GM21529 (cell line): ENCODE measurements around the gene PPIF.

Experiments
- ATAC-seq: cut with Tn5 transposase; IDR thresholded peaks from one replicate; pipeline ENCODE4 v1.9.1; 2021; ENCODE audit not compliant: unreplicated experiment

PPIF gene

GRCh38 chr10:79347894-79348639, 798 bp downstream of the PPIF start:
- peak; percentile 82 for ATAC-seq

DNA sequence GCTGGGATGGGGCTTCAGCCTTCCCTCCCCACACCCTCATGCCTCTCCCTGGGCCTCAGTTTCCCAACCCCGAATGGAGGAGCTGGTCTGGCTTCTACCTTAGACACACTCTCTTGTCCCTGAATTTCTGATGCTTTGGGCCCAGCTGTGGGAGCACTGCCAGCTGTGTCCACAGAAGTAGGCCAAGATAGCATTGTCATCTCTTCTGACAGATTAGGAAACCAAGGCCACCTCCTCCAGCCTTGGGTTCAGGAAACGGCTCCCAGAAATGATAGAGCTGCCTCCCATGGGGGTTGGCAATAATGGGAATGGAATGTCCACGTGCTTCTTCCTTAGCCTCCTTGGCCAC, 1.3 kb downstream of the PPIF start:
- no peak for ATAC-seq

- ATAC-seq: no peak
These were observed 1.8 kb downstream of the PPIF start for GRCh38 chr10:79349072-79349491.

DNA sequence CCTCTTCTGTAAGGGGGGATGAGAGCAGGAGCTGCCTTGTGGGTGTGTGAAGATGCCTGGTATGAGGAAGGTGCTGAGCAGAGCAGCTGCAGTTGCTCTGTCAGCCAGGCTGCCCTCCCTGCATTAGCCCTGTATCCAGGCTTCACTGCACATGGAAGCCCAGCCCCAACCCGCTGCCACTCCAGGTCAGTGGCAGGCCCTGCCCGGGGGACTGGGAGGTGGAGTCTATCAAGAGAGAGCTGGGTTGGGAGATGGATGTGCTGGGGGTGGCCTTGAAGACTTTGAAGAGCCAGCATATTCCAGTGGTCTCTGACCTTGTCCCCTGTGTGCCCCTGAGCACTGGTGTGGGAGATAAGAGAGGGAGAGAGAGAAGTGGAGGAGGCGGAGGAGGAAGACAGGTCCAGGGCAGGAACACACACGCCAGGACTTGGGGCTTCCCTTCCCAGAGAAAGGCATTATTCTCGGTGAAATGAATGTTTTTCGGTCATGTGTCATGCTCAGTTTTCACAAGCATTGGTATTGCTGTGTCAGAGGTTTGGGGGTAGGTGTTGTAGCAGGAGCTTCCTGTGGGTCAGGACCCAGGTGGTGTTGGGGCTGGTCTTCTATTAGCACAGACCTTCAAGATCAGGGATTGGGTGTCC, 2.6 kb downstream of the PPIF start:
- ATAC-seq: no peak

- ATAC-seq: no peak
These were observed 3.3 kb downstream of the PPIF start for GRCh38 chr10:79350407-79351154.

DNA sequence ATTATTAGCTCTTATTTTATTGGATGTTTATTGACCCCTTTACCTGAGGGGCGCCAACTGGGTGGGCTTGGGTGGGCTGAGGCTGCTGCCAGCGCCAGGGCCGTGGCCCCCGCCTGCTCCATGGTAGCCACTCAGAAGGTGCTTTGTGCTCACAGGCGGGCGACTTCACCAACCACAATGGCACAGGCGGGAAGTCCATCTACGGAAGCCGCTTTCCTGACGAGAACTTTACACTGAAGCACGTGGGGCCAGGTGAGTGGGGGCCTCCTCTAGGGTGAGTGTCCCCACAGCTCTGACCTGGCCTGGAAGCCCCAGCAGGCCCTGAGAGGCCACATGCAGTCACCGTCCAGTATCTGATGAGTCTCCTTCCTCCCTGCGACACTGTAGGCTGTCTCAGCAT, 4.1 kb downstream of the PPIF start:
- no peak for ATAC-seq

DNA sequence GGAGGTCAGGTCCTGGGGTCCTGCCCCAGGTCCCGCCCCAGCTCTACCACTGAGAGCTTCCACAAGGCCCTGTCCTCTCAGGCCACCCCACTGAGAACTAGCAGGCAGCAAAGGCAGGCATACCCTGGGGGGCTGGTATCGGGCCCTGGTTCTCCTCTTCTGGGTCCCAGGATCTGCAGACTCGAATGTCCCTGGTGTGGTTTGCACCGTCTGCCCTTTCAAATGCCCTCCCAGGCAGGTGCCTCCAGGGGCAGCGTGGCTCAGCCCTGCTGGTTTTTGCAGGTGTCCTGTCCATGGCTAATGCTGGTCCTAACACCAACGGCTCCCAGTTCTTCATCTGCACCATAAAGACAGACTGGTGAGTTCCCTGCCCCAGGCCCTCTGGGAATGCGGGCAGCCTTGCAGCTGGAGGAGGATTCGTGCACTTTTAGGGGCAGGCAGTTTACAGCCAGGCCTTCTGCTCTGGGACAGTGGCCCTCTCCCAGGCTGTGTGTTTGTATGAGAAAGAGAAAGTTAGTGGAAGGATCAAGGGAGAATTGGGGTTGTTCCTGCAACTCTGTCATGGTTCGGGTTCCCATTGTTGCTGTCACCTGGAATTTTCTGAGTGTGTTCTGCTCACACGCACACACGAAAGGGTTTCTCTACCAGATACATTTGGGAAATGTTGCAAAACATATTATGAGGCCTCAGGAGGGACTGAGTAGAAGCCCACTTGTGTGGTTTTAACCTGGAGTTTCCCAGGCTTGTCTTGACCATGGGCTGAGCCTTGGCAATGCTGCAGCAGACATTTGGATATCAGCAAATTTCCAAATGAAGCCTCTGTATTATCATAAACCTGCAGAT, 5.0 kb downstream of the PPIF start:
- no peak for ATAC-seq

DNA sequence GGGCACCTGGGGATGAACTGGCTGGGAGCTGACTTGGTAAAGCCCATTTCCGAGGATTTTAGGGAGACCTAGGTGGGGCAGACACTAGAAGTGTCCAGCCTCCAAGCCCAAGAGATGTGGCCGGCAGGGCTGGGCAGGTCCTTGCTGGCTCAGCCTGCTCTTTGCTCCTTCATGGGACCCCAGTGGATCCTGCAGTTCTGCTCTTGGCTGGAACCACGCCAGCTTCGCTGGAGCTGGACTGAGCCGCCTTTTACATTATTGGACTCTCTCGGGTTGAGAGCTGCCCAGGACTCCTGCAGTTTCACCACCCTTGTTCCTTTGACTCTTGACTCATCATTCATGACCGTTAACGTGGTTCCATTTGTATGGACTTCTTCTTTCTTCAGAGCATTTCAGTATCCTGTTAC, 5.7 kb downstream of the PPIF start:
- no peak for ATAC-seq

GRCh38 chr10:79353726-79354125, 6.5 kb downstream of the PPIF start:
- no peak for ATAC-seq

GRCh38 chr10:79354141-79354540, 6.9 kb downstream of the PPIF start:
- no peak for ATAC-seq

DNA sequence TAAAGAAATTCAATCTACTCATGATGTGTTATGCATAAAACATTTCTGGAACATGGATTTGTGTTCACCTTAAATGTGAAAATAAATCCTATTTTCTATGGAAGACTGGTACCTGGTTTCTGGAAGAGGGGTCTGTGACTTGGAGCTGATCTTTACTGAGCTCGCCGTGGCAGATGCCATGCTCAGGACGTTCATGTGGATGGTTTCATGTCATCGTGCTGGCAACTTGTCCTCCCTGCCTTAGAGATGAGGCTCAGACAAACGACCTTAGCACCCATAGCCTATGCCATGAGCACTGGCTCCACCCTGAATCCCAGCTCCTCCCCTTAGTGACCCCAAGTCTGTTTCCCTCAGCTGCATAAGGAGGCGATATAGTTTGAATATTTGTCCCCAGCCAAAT, 7.3 kb downstream of the PPIF start:
- no peak for ATAC-seq

GRCh38 chr10:79355420-79356017, 8.2 kb downstream of the PPIF start:
- no peak for ATAC-seq

DNA sequence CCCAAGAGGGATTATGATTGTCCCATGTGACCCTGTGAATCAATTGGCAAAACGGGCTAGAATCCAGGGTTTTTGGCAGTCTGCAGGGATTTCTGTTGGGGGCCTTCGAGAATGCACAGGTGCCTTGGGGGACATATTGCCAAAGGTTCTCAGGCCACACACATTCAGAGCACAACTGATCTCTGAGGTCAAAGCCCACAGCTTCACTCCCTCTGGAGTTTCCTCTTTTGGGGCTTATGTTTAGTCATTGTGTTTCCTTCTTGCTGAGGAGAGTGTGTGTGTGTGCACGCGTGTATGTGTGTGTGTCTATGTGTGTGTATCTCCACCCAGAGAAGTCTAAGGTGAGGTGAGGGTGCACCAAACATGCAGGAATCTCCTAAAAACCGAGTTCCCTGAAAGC, 8.8 kb downstream of the PPIF start:
- ATAC-seq: no peak

- ATAC-seq: no peak
These were observed 9.9 kb downstream of the PPIF start for GRCh38 chr10:79357180-79357579.

- ATAC-seq: peak; percentile 53
These were observed 11.5 kb downstream of the PPIF start for GRCh38 chr10:79358811-79359210.

DNA sequence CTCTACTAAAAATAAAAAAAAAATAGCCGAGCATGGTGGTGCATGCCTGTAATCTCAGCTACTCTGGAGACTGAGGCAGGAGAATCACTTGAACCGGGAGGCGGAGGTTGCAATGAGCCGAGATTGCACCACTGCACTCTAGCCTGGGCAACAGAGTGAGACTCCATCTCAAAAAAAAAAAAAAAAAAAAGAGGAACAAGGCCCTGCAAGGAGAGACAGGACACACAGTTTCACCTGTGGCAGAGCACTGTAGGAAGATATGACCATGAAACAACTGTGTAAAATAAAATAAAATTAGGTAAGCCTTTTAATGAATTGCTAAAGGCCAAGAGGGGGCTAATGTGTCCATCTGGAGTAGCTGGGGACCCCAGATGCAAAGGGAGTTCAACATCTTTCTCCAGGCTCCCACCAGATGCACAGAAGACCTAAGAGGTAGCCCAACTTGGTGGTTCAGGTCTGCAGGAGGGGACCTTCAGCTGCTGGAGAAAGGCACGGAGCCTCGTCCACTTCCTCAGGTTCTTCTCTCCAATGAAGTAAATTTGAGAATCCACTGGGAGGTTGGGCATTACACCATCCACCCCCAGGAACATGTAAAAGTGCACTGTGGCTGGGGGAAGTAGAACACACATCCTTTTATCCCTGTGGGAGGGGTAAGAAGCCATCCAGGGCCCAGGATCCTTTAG, 12.7 kb downstream of the PPIF start:
- ATAC-seq: no peak

DNA sequence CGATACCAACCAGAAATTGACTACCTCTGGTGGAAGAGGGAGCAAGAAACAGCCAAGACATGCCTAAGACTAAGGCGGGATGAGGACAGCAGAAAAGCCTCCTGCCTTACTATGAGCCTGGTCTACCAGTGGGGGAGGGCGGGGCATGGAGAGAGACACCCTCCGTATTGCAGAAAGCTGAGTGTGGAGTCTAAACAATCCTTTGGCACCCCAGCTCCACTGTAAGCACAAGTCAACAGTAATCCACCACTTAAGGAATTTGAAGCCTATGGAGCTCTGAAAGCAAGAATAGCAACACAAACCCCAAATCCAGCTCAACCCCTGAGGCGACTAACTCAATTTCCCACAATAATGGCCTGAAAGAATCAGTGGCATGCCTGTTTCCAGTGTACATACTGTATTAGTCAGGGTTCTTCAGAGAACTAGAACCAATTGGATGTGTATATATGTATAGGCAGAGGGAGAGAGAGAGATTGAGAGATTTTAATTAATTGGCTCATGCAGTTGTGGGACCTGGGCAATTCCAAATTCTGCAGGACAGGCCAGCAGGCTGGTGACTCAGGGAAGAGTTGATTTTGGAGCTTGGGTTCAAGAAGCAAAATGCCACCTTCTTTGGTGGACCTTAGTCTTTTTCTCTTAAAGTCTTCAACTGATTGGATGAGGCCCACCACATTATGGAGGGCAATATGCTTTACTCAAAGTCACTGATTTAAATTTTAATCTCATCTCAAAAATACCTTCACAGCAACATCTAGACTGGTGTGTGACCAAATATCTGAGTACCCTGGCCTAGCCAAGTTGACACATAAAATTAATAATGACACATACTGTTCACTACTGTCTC, 13.5 kb downstream of the PPIF start:
- no peak for ATAC-seq

GRCh38 chr10:79361726-79362397, 14.6 kb downstream of the PPIF start:
- no peak for ATAC-seq
